Measurements from ENCODE around the gene GLRA2.

Gene GLRA2

GRCh38 chrX:14702145-14702544, 172.8 kb downstream of the GLRA2 start:
- Histone ChIP-seq H3K4me3 (replicated peaks; ENCODE audit: insufficient read depth, low read length) (no peak overlapping the region), H3K27me3 (ENCODE audit: insufficient read depth, poor library complexity, severe bottlenecking) (no peaks in the 10 kb centered on the region), H3K27ac (replicated peaks) (no peak overlapping the region)
- no peak for TF ChIP-seq CTCF (IDR thresholded peaks at IDR 0.05; ENCODE audit: insufficient read depth, low read length)
- no peak for TF ChIP-seq REST (IDR thresholded peaks at IDR 0.05; ENCODE audit: insufficient replicate concordance, low read depth)
- TF ChIP-seq SPI1 (IDR thresholded peaks at IDR 0.05; ENCODE audit: borderline replicate concordance, low read depth): no peak
- no peak for TF ChIP-seq POLR2AphosphoS5 (IDR thresholded peaks at IDR 0.05; ENCODE audit: low read depth)
- no peak for TF ChIP-seq GABPA (IDR thresholded peaks at IDR 0.05; ENCODE audit: low read depth)
- DNase-seq (ENCODE audit: low read depth in 1 of 2, low spot score in 1 of 2): no peak

- Histone ChIP-seq H3K27ac (replicated peaks) (no peak overlapping the region), H3K27me3 (ENCODE audit: insufficient read depth, poor library complexity, severe bottlenecking) (no peaks in the 10 kb centered on the region), H3K4me3 (replicated peaks; ENCODE audit: insufficient read depth, low read length) (no peak overlapping the region)
- TF ChIP-seq SPI1 (IDR thresholded peaks at IDR 0.05; ENCODE audit: borderline replicate concordance, low read depth) (no peak), POLR2AphosphoS5 (IDR thresholded peaks at IDR 0.05; ENCODE audit: low read depth) (no peak)
- no peak for DNase-seq (ENCODE audit: low read depth in 1 of 2, low spot score in 1 of 2)
These were observed 182.8 kb downstream of the GLRA2 start for GRCh38 chrX:14712096-14712495.

GRCh38 chrX:14717949-14718348, 188.6 kb downstream of the GLRA2 start:
- Histone ChIP-seq H3K4me3 (replicated peaks; ENCODE audit: insufficient read depth, low read length) (no peak overlapping the region), H3K27me3 (ENCODE audit: insufficient read depth, poor library complexity, severe bottlenecking) (no peaks in the 10 kb centered on the region), H3K27ac (replicated peaks) (no peak overlapping the region)
- TF ChIP-seq CTCF (IDR thresholded peaks at IDR 0.05; ENCODE audit: insufficient read depth, low read length): no peak
- TF ChIP-seq REST (IDR thresholded peaks at IDR 0.05; ENCODE audit: insufficient replicate concordance, low read depth): no peak
- no peak for TF ChIP-seq GABPA (IDR thresholded peaks at IDR 0.05; ENCODE audit: low read depth)
- TF ChIP-seq POLR2AphosphoS5 (IDR thresholded peaks at IDR 0.05; ENCODE audit: low read depth): no peak
- TF ChIP-seq SPI1 (IDR thresholded peaks at IDR 0.05; ENCODE audit: borderline replicate concordance, low read depth): no peak
- DNase-seq (ENCODE audit: low read depth in 1 of 2, low spot score in 1 of 2): no peak

- Histone ChIP-seq H3K27ac (replicated peaks) (no peak overlapping the region), H3K27me3 (ENCODE audit: insufficient read depth, poor library complexity, severe bottlenecking) (no peaks in the 10 kb centered on the region), H3K4me3 (replicated peaks; ENCODE audit: insufficient read depth, low read length) (no peak overlapping the region)
- DNase-seq (ENCODE audit: low read depth in 1 of 2, low spot score in 1 of 2): no peak
- no peak for TF ChIP-seq GABPA (IDR thresholded peaks at IDR 0.05; ENCODE audit: low read depth)
- TF ChIP-seq CTCF (IDR thresholded peaks at IDR 0.05; ENCODE audit: insufficient read depth, low read length): no peak
- no peak for TF ChIP-seq SPI1 (IDR thresholded peaks at IDR 0.05; ENCODE audit: borderline replicate concordance, low read depth)
- TF ChIP-seq POLR2AphosphoS5 (IDR thresholded peaks at IDR 0.05; ENCODE audit: low read depth): no peak
- no peak for TF ChIP-seq REST (IDR thresholded peaks at IDR 0.05; ENCODE audit: insufficient replicate concordance, low read depth)
These were observed 189.1 kb downstream of the GLRA2 start for GRCh38 chrX:14718403-14718802.

Data from HL-60 (cell line).